Loucy (cell line): ENCODE results near the gene CA11.

ENCODE experiments used
- EZH2phosphoT487 ChIP-seq: fragments of 200-600 bp; IDR thresholded peaks from 2 replicates; pipeline ENCODE4 v1.6.1; 2018; ENCODE audit warnings: antibody characterized with exemption, mild to moderate bottlenecking, moderate library complexity, borderline replicate concordance
- TF ChIP-seq, protein P1 (sequence below): fragments of 200-600 bp; sonication (generic); conservative IDR thresholded peaks from 2 replicates; pipeline ENCODE4 v1.5.1; 2014; ENCODE audit warnings: mild to moderate bottlenecking, antibody characterized with exemption, low read length

DNA sequence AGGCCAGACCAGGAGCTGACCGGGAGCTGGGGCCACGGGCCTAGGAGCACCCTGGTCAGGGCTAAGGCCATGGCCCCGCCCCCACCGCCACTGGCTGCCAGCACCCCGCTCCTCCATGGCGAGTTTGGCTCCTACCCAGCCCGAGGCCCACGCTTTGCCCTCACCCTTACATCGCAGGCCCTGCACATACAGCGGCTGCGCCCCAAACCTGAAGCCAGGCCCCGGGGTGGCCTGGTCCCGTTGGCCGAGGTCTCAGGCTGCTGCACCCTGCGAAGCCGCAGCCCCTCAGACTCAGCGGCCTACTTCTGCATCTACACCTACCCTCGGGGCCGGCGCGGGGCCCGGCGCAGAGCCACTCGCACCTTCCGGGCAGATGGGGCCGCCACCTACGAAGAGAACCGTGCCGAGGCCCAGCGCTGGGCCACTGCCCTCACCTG is 20.1 kb downstream of the CA11 start:
- TF ChIP-seq, protein P1, sequence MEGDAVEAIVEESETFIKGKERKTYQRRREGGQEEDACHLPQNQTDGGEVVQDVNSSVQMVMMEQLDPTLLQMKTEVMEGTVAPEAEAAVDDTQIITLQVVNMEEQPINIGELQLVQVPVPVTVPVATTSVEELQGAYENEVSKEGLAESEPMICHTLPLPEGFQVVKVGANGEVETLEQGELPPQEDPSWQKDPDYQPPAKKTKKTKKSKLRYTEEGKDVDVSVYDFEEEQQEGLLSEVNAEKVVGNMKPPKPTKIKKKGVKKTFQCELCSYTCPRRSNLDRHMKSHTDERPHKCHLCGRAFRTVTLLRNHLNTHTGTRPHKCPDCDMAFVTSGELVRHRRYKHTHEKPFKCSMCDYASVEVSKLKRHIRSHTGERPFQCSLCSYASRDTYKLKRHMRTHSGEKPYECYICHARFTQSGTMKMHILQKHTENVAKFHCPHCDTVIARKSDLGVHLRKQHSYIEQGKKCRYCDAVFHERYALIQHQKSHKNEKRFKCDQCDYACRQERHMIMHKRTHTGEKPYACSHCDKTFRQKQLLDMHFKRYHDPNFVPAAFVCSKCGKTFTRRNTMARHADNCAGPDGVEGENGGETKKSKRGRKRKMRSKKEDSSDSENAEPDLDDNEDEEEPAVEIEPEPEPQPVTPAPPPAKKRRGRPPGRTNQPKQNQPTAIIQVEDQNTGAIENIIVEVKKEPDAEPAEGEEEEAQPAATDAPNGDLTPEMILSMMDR = no peak
- no peak for TF ChIP-seq EZH2phosphoT487
